ENCODE measurements around the gene DPH3. TPM values are rescaled to one million over a fixed set of nuclear protein-coding genes. Genes with fewer than 3 reads are reported as not detected.

DPH3 gene
- polyA plus RNA-seq, 1 donor (not counting 4 experiments of a cell fraction or from before 2014, with no cell fraction given): 36.7 TPM

GRCh38 chr3:16239086-16239770, 25.5 kb downstream of the DPH3 start:
- Histone ChIP-seq H3K4me2 (ENCODE audit: control insufficient read depth, extremely low read depth, insufficient read depth, low read depth, low read length) (no peak overlapping the region), H3K9ac (ENCODE audit: control insufficient read depth, extremely low read depth, insufficient read depth, low read length) (no peak overlapping the region), H3K9me1 (ENCODE audit: control insufficient read depth, extremely low read depth, insufficient read depth, low read length) (no peaks in the 10 kb centered on the region), H3K27me3 (ENCODE audit: control insufficient read depth, extremely low read depth, insufficient read depth, low read length) (no peaks in the 10 kb centered on the region), H3K4me3 (ENCODE audit: control insufficient read depth in 2 of 3, extremely low read depth in 1 of 3, insufficient read depth in 2 of 3, low read depth in 1 of 3, low read length in 3 of 3) (no peak overlapping the region), H4K20me1 (ENCODE audit: control insufficient read depth, extremely low read depth, insufficient read depth, low read length) (no peaks in the 10 kb centered on the region), H3K4me1 (ENCODE audit: control insufficient read depth, extremely low read depth, insufficient read depth, low read length) (peaks cover 5% of the 10 kb centered on the region), H2AFZ (ENCODE audit: control insufficient read depth, low read length) (no peak overlapping the region), H3K79me2 (ENCODE audit: control insufficient read depth, insufficient read depth, low read length) (no peaks in the 10 kb centered on the region), H3K9me3 (ENCODE audit: control insufficient read depth, low read depth, low read length) (no peaks in the 10 kb centered on the region), H3K27ac (ENCODE audit: control insufficient read depth, insufficient read depth, low read length) (no peak overlapping the region), H3K36me3 (ENCODE audit: control insufficient read depth in 2 of 2, extremely low read depth in 1 of 2, insufficient read depth in 2 of 2, low read length in 2 of 2) (no peaks in the 10 kb centered on the region)
- DNase-seq (ENCODE audit: low read depth, low spot score): no peak
- dilution Hi-C loops (cut with MboI; ENCODE audit: extremely low pct_ligation_motif_present, low sequenced_read_pairs): no loop called here
- FAIRE-seq: no peak
- TF ChIP-seq CTCF (optimal IDR thresholded peaks at IDR 0.05 in 1 of 3, IDR thresholded peaks at IDR 0.05 in 1 of 3, conservative IDR thresholded peaks at IDR 0.05 in 1 of 3; ENCODE audit: extremely low read depth in 1 of 3, insufficient read depth in 2 of 3, low read length in 3 of 3): no peak
- TF ChIP-seq EZH2 (IDR thresholded peaks at IDR 0.05; ENCODE audit: low read length): no peak

GRCh38 chr3:16236856-16237393, 27.8 kb downstream of the DPH3 start:
- no peak overlapping the region for H3K27ac ChIP-seq (ENCODE audit: control insufficient read depth, insufficient read depth, low read length)
- dilution Hi-C loops (cut with MboI; ENCODE audit: extremely low pct_ligation_motif_present, low sequenced_read_pairs): no loop called here
- no peak for DNase-seq (ENCODE audit: low read depth, low spot score)
- TF ChIP-seq CTCF (optimal IDR thresholded peaks at IDR 0.05 in 1 of 3, IDR thresholded peaks at IDR 0.05 in 1 of 3, conservative IDR thresholded peaks at IDR 0.05 in 1 of 3; ENCODE audit: extremely low read depth in 1 of 3, insufficient read depth in 2 of 3, low read length in 3 of 3): no peak
- no peak for TF ChIP-seq EZH2 (IDR thresholded peaks at IDR 0.05; ENCODE audit: low read length)
- no peaks in the 10 kb centered on the region for H3K79me2 ChIP-seq (ENCODE audit: control insufficient read depth, insufficient read depth, low read length)
- H3K9me1 ChIP-seq (ENCODE audit: control insufficient read depth, extremely low read depth, insufficient read depth, low read length): no peaks in the 10 kb centered on the region
- FAIRE-seq: no peak
- H3K9ac ChIP-seq (ENCODE audit: control insufficient read depth, extremely low read depth, insufficient read depth, low read length): no peak overlapping the region
- no peaks in the 10 kb centered on the region for H3K27me3 ChIP-seq (ENCODE audit: control insufficient read depth, extremely low read depth, insufficient read depth, low read length)
- no peak overlapping the region for H3K4me3 ChIP-seq (ENCODE audit: control insufficient read depth in 2 of 3, extremely low read depth in 1 of 3, insufficient read depth in 2 of 3, low read depth in 1 of 3, low read length in 3 of 3)
- no peaks in the 10 kb centered on the region for H3K36me3 ChIP-seq (ENCODE audit: control insufficient read depth in 2 of 2, extremely low read depth in 1 of 2, insufficient read depth in 2 of 2, low read length in 2 of 2)
- H4K20me1 ChIP-seq (ENCODE audit: control insufficient read depth, extremely low read depth, insufficient read depth, low read length): no peaks in the 10 kb centered on the region
- H3K4me2 ChIP-seq (ENCODE audit: control insufficient read depth, extremely low read depth, insufficient read depth, low read depth, low read length): no peak overlapping the region
- no peak overlapping the region for H2AFZ ChIP-seq (ENCODE audit: control insufficient read depth, low read length)
- peaks cover 5% of the 10 kb centered on the region for H3K4me1 ChIP-seq (ENCODE audit: control insufficient read depth, extremely low read depth, insufficient read depth, low read length)
- H3K9me3 ChIP-seq (ENCODE audit: control insufficient read depth, low read depth, low read length): no peaks in the 10 kb centered on the region
